A673 (cell line): ENCODE measurements around the gene ZSCAN30.

Experiments used
- EZH2 ChIP-seq: fragments of 200-600 bp; sonication (generic); IDR thresholded peaks from 2 replicates; pipeline ENCODE4 v1.6.1; 2017; ENCODE audit warnings: borderline replicate concordance, low read depth, mild to moderate bottlenecking, mixed read lengths, antibody characterized with exemption, low read length; ENCODE audit not compliant: poor library complexity, severe bottlenecking
- TF ChIP-seq, protein P1 (sequence below): fragments of 300-800, 200-600 bp; sonication (generic); conservative IDR thresholded peaks from 2 replicates; pipeline ENCODE4 v1.5.1; 2017; ENCODE audit warnings: low read depth, mild to moderate bottlenecking, antibody characterized with exemption, low read length, moderate library complexity, mixed read lengths

DNA sequence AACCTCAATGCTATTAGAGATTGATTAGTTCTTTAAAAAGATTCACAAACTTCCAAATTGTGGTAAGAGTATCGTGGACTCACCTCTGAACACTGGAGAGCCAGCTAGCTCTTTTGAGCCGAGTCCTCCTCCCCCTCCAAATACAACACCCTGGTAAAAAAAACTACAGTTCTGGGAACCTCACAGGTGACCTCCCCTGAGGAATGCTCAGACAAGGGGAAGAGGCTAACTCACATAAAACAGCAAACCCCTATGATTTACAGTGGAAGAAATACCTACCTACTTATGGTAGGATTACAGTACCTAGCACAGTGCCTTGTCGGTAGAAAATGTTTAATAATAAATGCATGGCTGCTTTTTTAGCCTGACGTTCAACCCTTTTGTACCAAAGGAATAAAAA lies 45.8 kb upstream of the ZSCAN30 start:
- TF ChIP-seq, protein P1, sequence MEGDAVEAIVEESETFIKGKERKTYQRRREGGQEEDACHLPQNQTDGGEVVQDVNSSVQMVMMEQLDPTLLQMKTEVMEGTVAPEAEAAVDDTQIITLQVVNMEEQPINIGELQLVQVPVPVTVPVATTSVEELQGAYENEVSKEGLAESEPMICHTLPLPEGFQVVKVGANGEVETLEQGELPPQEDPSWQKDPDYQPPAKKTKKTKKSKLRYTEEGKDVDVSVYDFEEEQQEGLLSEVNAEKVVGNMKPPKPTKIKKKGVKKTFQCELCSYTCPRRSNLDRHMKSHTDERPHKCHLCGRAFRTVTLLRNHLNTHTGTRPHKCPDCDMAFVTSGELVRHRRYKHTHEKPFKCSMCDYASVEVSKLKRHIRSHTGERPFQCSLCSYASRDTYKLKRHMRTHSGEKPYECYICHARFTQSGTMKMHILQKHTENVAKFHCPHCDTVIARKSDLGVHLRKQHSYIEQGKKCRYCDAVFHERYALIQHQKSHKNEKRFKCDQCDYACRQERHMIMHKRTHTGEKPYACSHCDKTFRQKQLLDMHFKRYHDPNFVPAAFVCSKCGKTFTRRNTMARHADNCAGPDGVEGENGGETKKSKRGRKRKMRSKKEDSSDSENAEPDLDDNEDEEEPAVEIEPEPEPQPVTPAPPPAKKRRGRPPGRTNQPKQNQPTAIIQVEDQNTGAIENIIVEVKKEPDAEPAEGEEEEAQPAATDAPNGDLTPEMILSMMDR, result no peak
- no peak for TF ChIP-seq EZH2
